HepG2 (cell line): ENCODE results near the gene TNFRSF25. TPM values are rescaled to one million over a fixed set of nuclear protein-coding genes. Genes with fewer than 3 reads are reported as not detected.

Experiments used
- ATAC-seq: fragments of 200-7000 bp; cut with Tn5 transposase; 3 replicates; pipeline ENCODE4 v1.9.1; 2020; ENCODE audit warnings: mild to moderate bottlenecking, moderate library complexity
- BruUV-seq: library from RNA; stranded (reverse); fragments of 400-500 nt; replicated peaks from 2 replicates; lab custom pipeline; 2021; lab: Mats Ljungman, UMichigan
- CTCF ChIA-PET: fragments of 300-600 bp; formaldehyde crosslinking; extraction: SDS; loops from one replicate; lab custom pipeline; 2021; ENCODE audit warnings: low total read pairs, inconsistent platforms, low intra/inter-chr PET ratio; lab: Yijun Ruan, JAX
- POLR2A ChIA-PET: fragments of 350-600 bp; sonication (Branson Sonifier 250); formaldehyde crosslinking; loops from one replicate; lab custom pipeline; 2020; ENCODE audit warnings: antibody characterized with exemption, inconsistent platforms; lab: Yijun Ruan, JAX
- DNase-seq: peaks from one replicate; pipeline ENCODE4 v3.0.0-alpha.2; 2015; ENCODE audit warnings: low spot score
- FAIRE-seq: peaks from 3 replicates; lab custom pipeline; 2011; peaks lifted over from hg19 to GRCh38; lab: Jason Lieb, UNC
- H2AFZ ChIP-seq: one replicate; pipeline ENCODE4 v1.6.1; 2011; ENCODE audit warnings: low read length, inconsistent platforms
- H3K27ac ChIP-seq: fragments of 300-600 bp; 3 replicates; pipeline ENCODE4 v1.8.0; 2011; ENCODE audit warnings: mixed run types, mild to moderate bottlenecking, mixed read lengths, low read length, inconsistent platforms; ENCODE audit not compliant: insufficient read depth; ENCODE audit errors: extremely low read length
- H3K27me3 ChIP-seq, 2 experiments: fragments of 200-600 bp in 1 of 2; 2 replicates in 1 of 2; 3 replicates in 1 of 2; pipeline versions ENCODE4 v1.6.0 to v1.8.0; 2011; ENCODE audit warnings: low read length in 2 of 2, mild to moderate bottlenecking in 2 of 2, moderate library complexity in 2 of 2, inconsistent platforms in 1 of 2; ENCODE audit not compliant: insufficient read depth in 2 of 2, control insufficient read depth in 1 of 2
- H3K36me3 ChIP-seq, 2 experiments: fragments of 200-600 bp in 1 of 2; replicated peaks in 1 of 2; 2 replicates in 1 of 2; 3 replicates in 1 of 2; pipeline versions ENCODE4 v1.5.1 to v1.8.0; 2011; ENCODE audit warnings: low read length in 2 of 2, inconsistent platforms in 1 of 2; ENCODE audit not compliant: insufficient read depth in 2 of 2, control insufficient read depth in 1 of 2
- H3K4me1 ChIP-seq: 2 replicates; pipeline ENCODE4 v1.5.1; 2012; ENCODE audit warnings: low read length, inconsistent platforms; ENCODE audit not compliant: insufficient read depth
- H3K4me2 ChIP-seq: 2 replicates; pipeline ENCODE4 v1.6.0; 2011; ENCODE audit warnings: low read depth, low read length, inconsistent platforms
- H3K4me3 ChIP-seq, 3 experiments: fragments of 200-600 bp in 1 of 3; sonication (generic), shearing (Covaris generic) in 1 of 3; replicated peaks in 1 of 3; 2 replicates each; pipeline ENCODE4 v1.5.1; 2011 to 2016; ENCODE audit warnings: low read length in 3 of 3, inconsistent platforms in 2 of 3, low read depth in 2 of 3, mild to moderate bottlenecking in 2 of 3, control low read depth in 1 of 3, mixed read lengths in 1 of 3; ENCODE audit not compliant: insufficient read depth in 1 of 3
- H3K79me2 ChIP-seq: one replicate; pipeline ENCODE4 v1.6.1; 2011; ENCODE audit warnings: low read length, inconsistent platforms; ENCODE audit not compliant: insufficient read depth
- H3K9ac ChIP-seq: 2 replicates; pipeline ENCODE4 v1.6.0; 2011; ENCODE audit warnings: mild to moderate bottlenecking, low read depth, low read length, inconsistent platforms; ENCODE audit not compliant: insufficient read depth
- H3K9me3 ChIP-seq: 2 replicates; pipeline ENCODE4 v1.5.1; 2012; ENCODE audit warnings: mild to moderate bottlenecking, low read length
- H4K20me1 ChIP-seq: 2 replicates; pipeline ENCODE4 v1.6.0; 2011; ENCODE audit warnings: inconsistent platforms, mild to moderate bottlenecking, low read length, moderate library complexity; ENCODE audit not compliant: insufficient read depth
- ARID2 ChIP-seq: sonication (generic); formaldehyde crosslinking; IDR thresholded peaks from 2 replicates; pipeline ENCODE4 v1.8.1; 2022; ENCODE audit warnings: mild to moderate bottlenecking, missing genetic modification reagents, borderline replicate concordance
- BCL6 ChIP-seq: IDR thresholded peaks from 2 replicates; pipeline ENCODE4 v1.6.1; 2016; ENCODE audit warnings: missing genetic modification reagents, missing compliant biosample characterization
- DBP ChIP-seq: sonication (generic); formaldehyde crosslinking; IDR thresholded peaks from 2 replicates; pipeline ENCODE4 v1.4.0; 2020; ENCODE audit warnings: missing genetic modification reagents; ENCODE audit errors: not compliant biosample characterization
- ELF3 ChIP-seq: IDR thresholded peaks from 2 replicates; pipeline ENCODE4 v1.6.1; 2016; ENCODE audit warnings: missing genetic modification reagents, missing compliant biosample characterization
- HNRNPK ChIP-seq: fragments of 200-400 bp; formaldehyde crosslinking; IDR thresholded peaks from 2 replicates; pipeline ENCODE4 v1.6.1; 2018; ENCODE audit warnings: low read length, low read depth, moderate library complexity, mild to moderate bottlenecking; ENCODE audit not compliant: poor library complexity, severe bottlenecking
- MED8 ChIP-seq: sonication (generic); formaldehyde crosslinking; IDR thresholded peaks from 2 replicates; pipeline ENCODE4 v1.8.1; 2023; ENCODE audit warnings: mild to moderate bottlenecking, missing genetic modification reagents; ENCODE audit not compliant: insufficient replicate concordance
- NCOA5 ChIP-seq: sonication (generic); formaldehyde crosslinking; IDR thresholded peaks from 2 replicates; pipeline ENCODE4 v1.4.0; 2020; ENCODE audit warnings: missing genetic modification reagents
- SOX13 ChIP-seq, 3 experiments: fragments of 450-650 bp in 1 of 3; sonication (generic) in 1 of 3; formaldehyde crosslinking in 1 of 3; IDR thresholded peaks in 2 of 3; conservative IDR thresholded peaks in 1 of 3; 2 replicates each; pipeline versions ENCODE4 v1.5.0 to v1.6.1; 2016 to 2020; ENCODE audit warnings: antibody characterized with exemption in 1 of 3, mild to moderate bottlenecking in 1 of 3, missing compliant biosample characterization in 1 of 3, missing genetic modification reagents in 1 of 3, moderate library complexity in 1 of 3
- SOX5 ChIP-seq: IDR thresholded peaks from 2 replicates; pipeline ENCODE4 v1.6.1; 2016; ENCODE audit warnings: borderline replicate concordance
- ZBED4 ChIP-seq: sonication (generic); formaldehyde crosslinking; IDR thresholded peaks from 2 replicates; pipeline ENCODE4 v1.4.0; 2020; ENCODE audit warnings: missing genetic modification reagents, borderline replicate concordance
- ZBTB7A ChIP-seq: sonication (generic); formaldehyde crosslinking; IDR thresholded peaks from 2 replicates; pipeline ENCODE4 v1.8.0; 2022; ENCODE audit warnings: mild to moderate bottlenecking, missing genetic modification reagents
- ZKSCAN5 ChIP-seq: sonication (generic); formaldehyde crosslinking; IDR thresholded peaks from 2 replicates; pipeline ENCODE4 v1.5.1; 2020; ENCODE audit warnings: mild to moderate bottlenecking, missing genetic modification reagents
- ZNF136 ChIP-seq: sonication (generic); formaldehyde crosslinking; IDR thresholded peaks from 2 replicates; pipeline ENCODE4 v1.8.1; 2022; ENCODE audit warnings: low read depth, mild to moderate bottlenecking, moderate library complexity, missing genetic modification reagents
- ZNF224 ChIP-seq: sonication (generic); formaldehyde crosslinking; IDR thresholded peaks from 2 replicates; pipeline ENCODE4 v1.5.0; 2020; ENCODE audit warnings: mild to moderate bottlenecking, missing genetic modification reagents
- ZNF567 ChIP-seq: sonication (generic); formaldehyde crosslinking; IDR thresholded peaks from 2 replicates; pipeline ENCODE4 v1.8.1; 2023; ENCODE audit warnings: mild to moderate bottlenecking, missing genetic modification reagents, borderline replicate concordance
- ZNF713 ChIP-seq: sonication (generic); formaldehyde crosslinking; IDR thresholded peaks from 2 replicates; pipeline ENCODE4 v1.4.0; 2020; ENCODE audit warnings: mild to moderate bottlenecking, missing genetic modification reagents
- WGBS: methylation state at CpG from one replicate; pipeline ENCODE4 v1.1.6; 2017; ENCODE audit warnings: low lambda C conversion rate; 5-methylcytosine and 5-hydroxymethylcytosine counted together
- in situ Hi-C: cut with HindIII; loops from 2 replicates; pipeline ENCODE4 v1.10.0; 2017; ENCODE audit warnings: low pct_unique_long_range_greater_than_20kb; ENCODE audit not compliant: extremely low pct_ligation_motif_present
- intact Hi-C: fragments of 100-400 bp; cut with micrococcal nuclease; formaldehyde crosslinking; loops from one replicate; pipeline ENCODE4 v1.10.0; 2022; ENCODE audit not compliant: unreplicated experiment
- polyA plus RNA-seq, 8 experiments: library from polyadenylated mRNA; depleted of rRNA in 3 of 8; stranded (reverse) in 7 of 8; unstranded in 1 of 8; fragments of >200 nt; fragmentation: Illumina TruSeq in 4 of 8; extraction: Trizol in 4 of 8; gene quantifications; 2 replicates each; pipeline versions ENCODE4 v1.2.1 to v1.2.3, GENCODE V29; 2011 to 2016; ENCODE audit warnings: low read depth in 4 of 8, missing spikeins in 1 of 8, mixed read lengths in 1 of 8; ENCODE audit not compliant: insufficient read depth in 1 of 8
- total RNA-seq, 5 experiments: library from RNA; depleted of rRNA; stranded (reverse); fragments of >200 nt; fragmentation: Illumina TruSeq; extraction: Trizol; gene quantifications; 2 replicates each; pipeline ENCODE4 v1.2.3, GENCODE V29; 2016; ENCODE audit warnings: low read depth in 1 of 5
- TF ChIP-seq, protein P1 (sequence below): sonication (generic); formaldehyde crosslinking; IDR thresholded peaks from 2 replicates; pipeline ENCODE4 v1.4.0; 2020; ENCODE audit warnings: missing genetic modification reagents

Gene TNFRSF25
- total and polyA plus RNA-seq, 2 of the 13 experiments (the other 11 are each of a cell fraction or from before 2014, with no cell fraction given): 1.4 to 1.5 TPM

- no peak overlapping the region for H3K9ac ChIP-seq
- H3K36me3 ChIP-seq: no peaks in the 10 kb centered on the region
- H3K4me2 ChIP-seq: peak overlapping the region; percentile 53; the same call in 1 of the 2 replicates
- peaks cover 80% of the 10 kb centered on the region for H3K4me1 ChIP-seq
- H4K20me1 ChIP-seq: no peaks in the 10 kb centered on the region
- no peaks in the 10 kb centered on the region for H3K9me3 ChIP-seq
- no peak overlapping the region for H2AFZ ChIP-seq
- ChIA-PET POLR2A (interaction anchor here (0.6 to 1.2 kb wide), 4 partner anchors 12 to 45 kb away, joined by 3 read pairs; partner anchors contain the start of genes NOL9 and TAS1R1), CTCF (no interaction called here)
- H3K27ac ChIP-seq: no peak overlapping the region
- in situ Hi-C loops (no loop called here), intact Hi-C loops (no loop called here)
- peak overlapping the region in 1 of 3 experiments; percentile 35; a peak in 1 of 6 replicates for H3K4me3 ChIP-seq
- WGBS: 12% methylated on average over 11 of the region's 20 CpGs
- H3K79me2 ChIP-seq: no peaks in the 10 kb centered on the region
- BruUV-seq: no TSS peak
- H3K27me3 ChIP-seq: peaks cover 20 to 40% of the 10 kb centered on the region in 2 experiments; a peak in 4 of 5 replicates
- no peak for ATAC-seq
- DNase-seq: no peak
- no peak for FAIRE-seq
- no peak for TF ChIP-seq ZNF136 (CRISPR knock-in tag)
- peak; percentile 92 for TF ChIP-seq BCL6 (CRISPR knock-in tag)
- TF ChIP-seq ZBED4 (CRISPR knock-in tag): no peak
- no peak for TF ChIP-seq SOX13 (IDR thresholded peaks at IDR 0.05)
- peak in 1 of 2 experiments; percentile 20; a peak in 1 of 4 replicates for TF ChIP-seq SOX13 (CRISPR knock-in tag; conservative IDR thresholded peaks at IDR 0.05 in 1 of 2, IDR thresholded peaks at IDR 0.05 in 1 of 2)
- TF ChIP-seq NCOA5 (CRISPR knock-in tag): no peak
- TF ChIP-seq ZBTB7A (CRISPR knock-in tag): peak; percentile 71; the same call in 1 of the 2 replicates
- TF ChIP-seq, protein P1, sequence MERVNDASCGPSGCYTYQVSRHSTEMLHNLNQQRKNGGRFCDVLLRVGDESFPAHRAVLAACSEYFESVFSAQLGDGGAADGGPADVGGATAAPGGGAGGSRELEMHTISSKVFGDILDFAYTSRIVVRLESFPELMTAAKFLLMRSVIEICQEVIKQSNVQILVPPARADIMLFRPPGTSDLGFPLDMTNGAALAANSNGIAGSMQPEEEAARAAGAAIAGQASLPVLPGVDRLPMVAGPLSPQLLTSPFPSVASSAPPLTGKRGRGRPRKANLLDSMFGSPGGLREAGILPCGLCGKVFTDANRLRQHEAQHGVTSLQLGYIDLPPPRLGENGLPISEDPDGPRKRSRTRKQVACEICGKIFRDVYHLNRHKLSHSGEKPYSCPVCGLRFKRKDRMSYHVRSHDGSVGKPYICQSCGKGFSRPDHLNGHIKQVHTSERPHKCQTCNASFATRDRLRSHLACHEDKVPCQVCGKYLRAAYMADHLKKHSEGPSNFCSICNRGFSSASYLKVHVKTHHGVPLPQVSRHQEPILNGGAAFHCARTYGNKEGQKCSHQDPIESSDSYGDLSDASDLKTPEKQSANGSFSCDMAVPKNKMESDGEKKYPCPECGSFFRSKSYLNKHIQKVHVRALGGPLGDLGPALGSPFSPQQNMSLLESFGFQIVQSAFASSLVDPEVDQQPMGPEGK: peak; percentile 17; the same call in 1 of the 2 replicates
- no peak for TF ChIP-seq ZNF567 (CRISPR knock-in tag)
- TF ChIP-seq ELF3 (CRISPR knock-in tag): 0 out of 2 replicates have a peak, but pooled peaks have one; percentile 15
- no peak for TF ChIP-seq SOX5 (CRISPR knock-in tag)
- no peak for TF ChIP-seq ZKSCAN5 (CRISPR knock-in tag)
- no peak for TF ChIP-seq HNRNPK
- TF ChIP-seq ZNF713 (CRISPR knock-in tag): no peak
- no peak for TF ChIP-seq ARID2 (CRISPR knock-in tag)
- TF ChIP-seq DBP: no peak
- no peak for TF ChIP-seq MED8 (CRISPR knock-in tag)
- TF ChIP-seq ZNF224 (CRISPR knock-in tag): no peak
Measured at GRCh38 chr1:6509220-6509918, 43.4 kb upstream of the TNFRSF25 start.
